Measurements from ENCODE around the gene STAMBPL1. TPM values are rescaled to one million over a fixed set of nuclear protein-coding genes. Genes with fewer than 3 reads are reported as not detected.
A peak's percentile ranks its signal among the peaks of the same experiment; 100 is the strongest.

STAMBPL1 gene
- total RNA-seq, 6 donors from 2014 or later, result 4.9 to 69.1 (median 7.0) TPM

DNA sequence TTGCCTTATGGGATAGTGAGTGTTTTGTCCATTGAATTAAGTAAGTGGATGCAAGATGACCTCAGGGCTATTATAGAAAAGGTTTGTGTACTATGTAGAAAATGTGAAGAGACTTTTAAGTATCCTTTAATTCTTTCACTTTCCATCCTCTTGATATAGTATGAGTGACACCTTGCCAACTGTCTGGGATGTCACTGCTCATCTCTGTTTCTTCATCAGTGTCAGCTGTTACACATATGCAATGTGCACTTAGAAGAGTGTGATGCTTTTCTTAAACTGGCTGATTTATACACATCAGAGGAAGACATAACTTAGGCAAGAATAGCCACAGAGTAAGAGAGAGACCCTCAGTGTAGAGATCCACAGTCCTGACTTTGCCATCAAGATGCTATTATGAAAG, 81.2 kb downstream of the STAMBPL1 start:
- DNase-seq (no peak), ATAC-seq (ENCODE audit: low FRiP score in 2 of 2) (no peak)
- H3K36me3 ChIP-seq, result no peaks in the 10 kb centered on the region
- TF ChIP-seq EP300 (IDR thresholded peaks at IDR 0.05) (no peak), POLR2A (IDR thresholded peaks at IDR 0.05) (no peak), POLR2AphosphoS5 (IDR thresholded peaks at IDR 0.05) (no peak)
- TF ChIP-seq, protein P1, sequence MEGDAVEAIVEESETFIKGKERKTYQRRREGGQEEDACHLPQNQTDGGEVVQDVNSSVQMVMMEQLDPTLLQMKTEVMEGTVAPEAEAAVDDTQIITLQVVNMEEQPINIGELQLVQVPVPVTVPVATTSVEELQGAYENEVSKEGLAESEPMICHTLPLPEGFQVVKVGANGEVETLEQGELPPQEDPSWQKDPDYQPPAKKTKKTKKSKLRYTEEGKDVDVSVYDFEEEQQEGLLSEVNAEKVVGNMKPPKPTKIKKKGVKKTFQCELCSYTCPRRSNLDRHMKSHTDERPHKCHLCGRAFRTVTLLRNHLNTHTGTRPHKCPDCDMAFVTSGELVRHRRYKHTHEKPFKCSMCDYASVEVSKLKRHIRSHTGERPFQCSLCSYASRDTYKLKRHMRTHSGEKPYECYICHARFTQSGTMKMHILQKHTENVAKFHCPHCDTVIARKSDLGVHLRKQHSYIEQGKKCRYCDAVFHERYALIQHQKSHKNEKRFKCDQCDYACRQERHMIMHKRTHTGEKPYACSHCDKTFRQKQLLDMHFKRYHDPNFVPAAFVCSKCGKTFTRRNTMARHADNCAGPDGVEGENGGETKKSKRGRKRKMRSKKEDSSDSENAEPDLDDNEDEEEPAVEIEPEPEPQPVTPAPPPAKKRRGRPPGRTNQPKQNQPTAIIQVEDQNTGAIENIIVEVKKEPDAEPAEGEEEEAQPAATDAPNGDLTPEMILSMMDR (IDR thresholded peaks at IDR 0.05), result no peak
- peaks cover 0 to 3% (median 1%) of the 10 kb centered on the region in 4 donors for H3K4me1 ChIP-seq
- H3K27ac ChIP-seq, result no peak overlapping the region
- H3K9me3 ChIP-seq, result no peaks in the 10 kb centered on the region
- H3K4me3 ChIP-seq, result no peak overlapping the region
- no peaks in the 10 kb centered on the region for H3K27me3 ChIP-seq

GRCh38 chr10:88962336-88962735, 82.3 kb downstream of the STAMBPL1 start:
- H3K4me1 ChIP-seq, result peaks cover 0 to 11% (median 4%) of the 10 kb centered on the region in 4 donors
- 41 to 54% methylated on average over 2 of the region's 2 CpGs for WGBS, 2 donors
- TF ChIP-seq POLR2AphosphoS5 (IDR thresholded peaks at IDR 0.05) (no peak), POLR2A (IDR thresholded peaks at IDR 0.05) (no peak), EP300 (IDR thresholded peaks at IDR 0.05) (no peak)
- TF ChIP-seq, protein P1 (IDR thresholded peaks at IDR 0.05), result no peak
- no peak overlapping the region for H3K27ac ChIP-seq
- DNase-seq (no peak), ATAC-seq (ENCODE audit: low FRiP score in 2 of 2) (no peak)
- H3K27me3 ChIP-seq, result no peaks in the 10 kb centered on the region
- H3K4me3 ChIP-seq, result no peak overlapping the region
- no peaks in the 10 kb centered on the region for H3K9me3 ChIP-seq
- H3K36me3 ChIP-seq, result no peaks in the 10 kb centered on the region

DNA sequence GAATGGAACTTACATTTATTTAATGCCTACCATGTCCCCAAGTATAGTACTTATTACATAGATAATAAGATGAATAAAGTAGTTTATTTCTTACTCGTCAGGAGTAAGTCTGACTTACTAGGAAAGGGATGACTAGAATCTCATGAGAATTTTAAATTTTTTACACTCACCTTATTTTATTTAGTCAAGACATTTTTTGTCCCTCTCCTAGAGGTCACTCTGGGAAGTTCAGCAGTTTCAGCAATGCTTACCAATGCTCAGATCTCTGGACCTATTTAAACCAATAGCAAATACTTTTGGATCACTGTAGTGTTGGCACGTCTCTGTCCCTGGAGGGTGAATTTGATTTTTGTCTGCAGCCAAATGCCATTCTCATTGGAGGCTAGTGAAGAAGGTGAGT, 83.3 kb downstream of the STAMBPL1 start:
- Histone ChIP-seq H3K4me1 (peaks cover 0 to 11% (median 4%) of the 10 kb centered on the region in 4 donors), H3K27ac (no peak overlapping the region), H3K4me3 (no peak overlapping the region), H3K9me3 (no peaks in the 10 kb centered on the region), H3K27me3 (no peaks in the 10 kb centered on the region), H3K36me3 (no peaks in the 10 kb centered on the region)
- ATAC-seq (ENCODE audit: low FRiP score in 2 of 2) (no peak), DNase-seq (no peak)
- WGBS, 2 donors, result 97 to 98% methylated on average over 2 of the region's 2 CpGs
- TF ChIP-seq EP300 (IDR thresholded peaks at IDR 0.05), result no peak
- no peak for TF ChIP-seq POLR2A (IDR thresholded peaks at IDR 0.05)
- TF ChIP-seq, protein P1 (IDR thresholded peaks at IDR 0.05), result no peak
- no peak for TF ChIP-seq POLR2AphosphoS5 (IDR thresholded peaks at IDR 0.05)

DNA sequence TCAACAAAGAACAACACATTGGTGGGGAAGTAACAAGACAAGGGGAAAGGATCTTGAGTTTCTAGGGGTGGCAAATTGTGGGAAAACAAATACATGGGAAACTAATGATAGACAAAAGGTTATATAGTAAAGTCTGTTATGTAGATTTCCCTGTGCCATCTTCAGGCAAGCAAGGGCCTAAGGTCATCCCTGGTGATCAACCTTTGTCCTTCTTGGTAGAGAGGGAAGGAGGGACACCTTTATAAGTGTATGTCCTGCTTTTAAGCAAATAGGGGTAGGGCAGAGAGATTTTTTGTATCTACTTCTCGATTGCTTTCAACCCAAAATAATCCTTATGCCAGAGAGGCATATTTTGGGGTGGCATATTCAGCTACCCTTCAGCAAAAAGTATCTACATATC, 84.3 kb downstream of the STAMBPL1 start:
- no peak overlapping the region for H3K27ac ChIP-seq
- 81 to 92% methylated on average over 1 of the region's 1 CpG for WGBS, 2 donors
- no peaks in the 10 kb centered on the region for H3K9me3 ChIP-seq
- no peak overlapping the region for H3K4me3 ChIP-seq
- H3K4me1 ChIP-seq, result peaks cover 0 to 11% (median 4%) of the 10 kb centered on the region in 4 donors
- H3K36me3 ChIP-seq, result no peaks in the 10 kb centered on the region
- TF ChIP-seq, protein P1 (IDR thresholded peaks at IDR 0.05), result no peak
- TF ChIP-seq POLR2AphosphoS5 (IDR thresholded peaks at IDR 0.05) (no peak), POLR2A (IDR thresholded peaks at IDR 0.05) (no peak), EP300 (IDR thresholded peaks at IDR 0.05) (no peak)
- H3K27me3 ChIP-seq, result no peaks in the 10 kb centered on the region
- ATAC-seq (ENCODE audit: low FRiP score in 2 of 2) (no peak), DNase-seq (no peak)

- no peak for TF ChIP-seq POLR2AphosphoS5 (IDR thresholded peaks at IDR 0.05)
- TF ChIP-seq EP300 (IDR thresholded peaks at IDR 0.05), result no peak
- TF ChIP-seq, protein P1 (IDR thresholded peaks at IDR 0.05), result no peak
- no peak for TF ChIP-seq POLR2A (IDR thresholded peaks at IDR 0.05)
- ATAC-seq (ENCODE audit: low FRiP score in 2 of 2), result no peak
- Histone ChIP-seq H3K36me3 (no peaks in the 10 kb centered on the region), H3K27ac (peak overlapping the region in 1 of 4 donors; percentile 5), H3K4me3 (no peak overlapping the region), H3K27me3 (no peaks in the 10 kb centered on the region), H3K4me1 (peaks cover 0 to 11% (median 4%) of the 10 kb centered on the region in 4 donors), H3K9me3 (no peaks in the 10 kb centered on the region)
- no peak for DNase-seq
- WGBS, 2 donors, result 51 to 62% methylated on average over 3 of the region's 3 CpGs
These were observed 84.9 kb downstream of the STAMBPL1 start for GRCh38 chr10:88964869-88965415.

Data from upper lobe of left lung (tissue), 6 donors.